ENCODE measurements around the gene ZBTB17.
"Not testable (repeated sequence)": the region's sequence is repeated elsewhere in the genome, so short reads cannot be mapped to it uniquely, and the experiment has no call there.

ZBTB17 gene

GRCh38 chr1:16021681-16022080, 45.8 kb upstream of the ZBTB17 start, which contains the start of gene CLCNKA:
Gene CLCNKA (plus strand): TSS chr1:16022036. CDS start chr1:16022620, 584 bp downstream.
- no peaks in the 10 kb centered on the region for H3F3A ChIP-seq (ENCODE audit: low read depth)
- no peak for TF ChIP-seq EZH2phosphoT487 (IDR thresholded peaks at IDR 0.05; ENCODE audit: borderline replicate concordance)
- TF ChIP-seq CTCF (conservative IDR thresholded peaks at IDR 0.05; ENCODE audit: low read length): no peak
- no peaks in the 10 kb centered on the region for H3K9me3 ChIP-seq (ENCODE audit: insufficient read depth, low read depth, low read length)
- H4K20me1 ChIP-seq (ENCODE audit: insufficient read depth, low read length, poor library complexity, severe bottlenecking): no peaks in the 10 kb centered on the region
- no peaks in the 10 kb centered on the region for H3K36me3 ChIP-seq (ENCODE audit: insufficient read depth, low read length)
- no peaks in the 10 kb centered on the region for H3K27me3 ChIP-seq (ENCODE audit: insufficient read depth, low read length, poor library complexity, severe bottlenecking)
- H3K9me2 ChIP-seq (replicated peaks; ENCODE audit: low read depth, low read length): no peaks in the 10 kb centered on the region
- no peaks in the 10 kb centered on the region for H3K79me2 ChIP-seq (ENCODE audit: insufficient read depth, low read length)
- no peak within 1 kb of the TSS for H3K4me3 ChIP-seq (ENCODE audit: low read length, poor library complexity, severe bottlenecking)
- no peaks in the 10 kb centered on the region for H3K4me1 ChIP-seq (ENCODE audit: insufficient read depth, low read length, poor library complexity, severe bottlenecking)
- no peak within 1 kb of the TSS for H3K9ac ChIP-seq (ENCODE audit: low read depth, low read length, poor library complexity, severe bottlenecking)
- no peak within 1 kb of the TSS for H3K4me2 ChIP-seq (ENCODE audit: low read depth, low read length, poor library complexity, severe bottlenecking)
- H2AFZ ChIP-seq (ENCODE audit: low read length): no peak within 1 kb of the TSS

GRCh38 chr1:16020878-16021277, 45.0 kb upstream of the ZBTB17 start:
- not testable (repeated sequence) for H3K9me2 ChIP-seq (replicated peaks; ENCODE audit: low read depth, low read length); H3F3A ChIP-seq (ENCODE audit: low read depth); H3K36me3 ChIP-seq (ENCODE audit: insufficient read depth, low read length); H3K4me2 ChIP-seq (ENCODE audit: low read depth, low read length, poor library complexity, severe bottlenecking); H3K4me3 ChIP-seq (ENCODE audit: low read length, poor library complexity, severe bottlenecking); H3K9me3 ChIP-seq (ENCODE audit: insufficient read depth, low read depth, low read length); H3K27me3 ChIP-seq (ENCODE audit: insufficient read depth, low read length, poor library complexity, severe bottlenecking); H3K4me1 ChIP-seq (ENCODE audit: insufficient read depth, low read length, poor library complexity, severe bottlenecking); H3K9ac ChIP-seq (ENCODE audit: low read depth, low read length, poor library complexity, severe bottlenecking); H4K20me1 ChIP-seq (ENCODE audit: insufficient read depth, low read length, poor library complexity, severe bottlenecking); H3K79me2 ChIP-seq (ENCODE audit: insufficient read depth, low read length); H2AFZ ChIP-seq (ENCODE audit: low read length)

GRCh38 chr1:16020325-16020724, 44.4 kb upstream of the ZBTB17 start:
- Histone ChIP-seq H3K9me2 (replicated peaks; ENCODE audit: low read depth, low read length) (no peaks in the 10 kb centered on the region), H3K9me3 (ENCODE audit: insufficient read depth, low read depth, low read length) (no peaks in the 10 kb centered on the region), H3K4me3 (ENCODE audit: low read length, poor library complexity, severe bottlenecking) (no peak overlapping the region), H3K4me1 (ENCODE audit: insufficient read depth, low read length, poor library complexity, severe bottlenecking) (no peaks in the 10 kb centered on the region), H3K79me2 (ENCODE audit: insufficient read depth, low read length) (no peaks in the 10 kb centered on the region), H4K20me1 (ENCODE audit: insufficient read depth, low read length, poor library complexity, severe bottlenecking) (no peaks in the 10 kb centered on the region), H3F3A (ENCODE audit: low read depth) (no peaks in the 10 kb centered on the region), H3K4me2 (ENCODE audit: low read depth, low read length, poor library complexity, severe bottlenecking) (no peak overlapping the region), H3K36me3 (ENCODE audit: insufficient read depth, low read length) (no peaks in the 10 kb centered on the region), H3K9ac (ENCODE audit: low read depth, low read length, poor library complexity, severe bottlenecking) (no peak overlapping the region), H3K27me3 (ENCODE audit: insufficient read depth, low read length, poor library complexity, severe bottlenecking) (no peaks in the 10 kb centered on the region), H2AFZ (ENCODE audit: low read length) (no peak overlapping the region)
- TF ChIP-seq EZH2phosphoT487 (IDR thresholded peaks at IDR 0.05; ENCODE audit: borderline replicate concordance) (no peak), CTCF (conservative IDR thresholded peaks at IDR 0.05; ENCODE audit: low read length) (no peak)

- Histone ChIP-seq H4K20me1 (ENCODE audit: insufficient read depth, low read length, poor library complexity, severe bottlenecking) (no peaks in the 10 kb centered on the region), H2AFZ (ENCODE audit: low read length) (no peak overlapping the region), H3K79me2 (ENCODE audit: insufficient read depth, low read length) (no peaks in the 10 kb centered on the region), H3K36me3 (ENCODE audit: insufficient read depth, low read length) (no peaks in the 10 kb centered on the region), H3K9me3 (ENCODE audit: insufficient read depth, low read depth, low read length) (no peaks in the 10 kb centered on the region), H3K4me2 (ENCODE audit: low read depth, low read length, poor library complexity, severe bottlenecking) (no peak overlapping the region), H3K9ac (ENCODE audit: low read depth, low read length, poor library complexity, severe bottlenecking) (no peak overlapping the region), H3K9me2 (replicated peaks; ENCODE audit: low read depth, low read length) (no peaks in the 10 kb centered on the region), H3K27me3 (ENCODE audit: insufficient read depth, low read length, poor library complexity, severe bottlenecking) (no peaks in the 10 kb centered on the region), H3K4me1 (ENCODE audit: insufficient read depth, low read length, poor library complexity, severe bottlenecking) (no peaks in the 10 kb centered on the region), H3K4me3 (ENCODE audit: low read length, poor library complexity, severe bottlenecking) (no peak overlapping the region), H3F3A (ENCODE audit: low read depth) (no peaks in the 10 kb centered on the region)
- no peak for TF ChIP-seq CTCF (conservative IDR thresholded peaks at IDR 0.05; ENCODE audit: low read length)
- no peak for TF ChIP-seq EZH2phosphoT487 (IDR thresholded peaks at IDR 0.05; ENCODE audit: borderline replicate concordance)
These were observed 43.9 kb upstream of the ZBTB17 start for GRCh38 chr1:16019644-16020277.

Data from Loucy (cell line).